ENCODE measurements around the gene MLXIP. TPM values are rescaled to one million over a fixed set of nuclear protein-coding genes. Genes with fewer than 3 reads are reported as not detected.

MLXIP gene
- total RNA-seq, 2 experiments from 2014 or later = 18.8 to 22.0 TPM

DNA sequence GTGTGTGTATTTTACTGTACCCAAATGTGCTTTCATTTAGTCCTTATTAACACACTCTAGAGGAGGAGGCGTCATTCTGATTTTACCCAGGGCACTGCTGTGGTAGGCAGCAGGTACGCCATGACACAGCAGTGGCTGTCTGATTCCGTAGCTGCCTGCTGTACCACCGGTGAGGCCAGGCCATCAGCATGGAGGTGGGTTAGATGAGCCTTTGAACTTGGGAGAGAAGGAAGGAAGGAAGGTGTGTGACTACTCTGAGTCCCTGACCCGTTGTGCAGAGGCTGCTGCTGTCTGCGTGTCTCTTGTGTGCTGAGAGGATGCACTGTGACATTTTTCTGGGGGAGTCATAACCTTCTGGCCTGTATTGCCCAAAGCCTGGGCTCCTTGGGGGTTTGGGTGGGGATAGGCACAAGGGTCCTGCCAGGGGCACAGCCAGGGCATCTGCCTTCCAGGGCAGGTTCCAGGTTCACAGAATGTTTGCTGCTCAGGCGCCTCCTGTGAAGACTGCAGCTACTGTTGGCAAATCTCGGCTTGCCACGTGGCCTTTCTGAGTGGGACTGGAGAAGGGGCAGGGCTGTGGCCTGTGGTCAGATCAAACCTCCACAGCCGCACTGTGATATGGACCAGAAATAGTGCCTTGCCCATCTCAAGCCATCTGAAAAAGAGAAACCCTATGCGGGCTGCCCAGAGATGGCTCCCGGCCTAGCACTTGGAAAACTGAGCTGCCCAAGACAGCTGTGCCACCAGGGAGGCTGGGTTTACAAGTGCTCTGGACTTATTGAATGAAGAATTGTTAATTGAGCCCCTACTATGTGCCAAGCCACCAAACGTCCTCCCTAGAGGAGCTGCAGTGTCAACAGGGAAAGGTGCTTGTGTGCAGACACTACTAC is 47.1 kb downstream of the MLXIP start:
- DNase-seq = no peak
- Mint-ChIP-seq H3K27ac (no peak overlapping the region), H3K4me3 (no peak overlapping the region), H3K36me3 (ENCODE audit: low read depth) (no peaks in the 10 kb centered on the region), H3K9me3 (no peaks in the 10 kb centered on the region), H3K4me1 (ENCODE audit: low read depth) (peaks cover 35% of the 10 kb centered on the region), H3K27me3 (ENCODE audit: low read depth) (no peaks in the 10 kb centered on the region)
- CTCF ChIA-PET = interaction anchor here (1.3 to 5.1 kb wide), 2 partner anchors 57 to 70 kb away, joined by 6 to 78 read pairs; no protein-coding TSS in a partner anchor
- intact Hi-C loops (cut with micrococcal nuclease) = no loop called here

DNA sequence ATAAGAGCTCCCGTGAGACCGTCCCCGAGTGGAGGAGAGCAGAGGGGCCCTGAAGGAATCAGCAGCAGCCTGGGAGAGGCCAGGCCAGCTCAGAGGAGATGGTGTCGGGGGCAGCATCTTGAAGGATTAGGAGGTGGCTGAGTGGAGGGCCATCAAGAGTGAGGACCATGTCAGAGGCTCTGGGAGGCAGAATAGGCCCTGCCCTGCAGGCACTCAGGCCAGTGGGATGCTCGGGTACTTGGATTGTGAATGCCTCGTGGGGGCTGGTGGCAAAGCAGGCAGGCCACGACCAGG is 47.7 kb downstream of the MLXIP start:
- intact Hi-C loops (cut with micrococcal nuclease) = no loop called here
- DNase-seq = no peak
- Mint-ChIP-seq H3K9me3 (no peaks in the 10 kb centered on the region), H3K27ac (no peak overlapping the region), H3K27me3 (ENCODE audit: low read depth) (no peaks in the 10 kb centered on the region), H3K4me3 (no peak overlapping the region), H3K36me3 (ENCODE audit: low read depth) (no peaks in the 10 kb centered on the region), H3K4me1 (ENCODE audit: low read depth) (peaks cover 33% of the 10 kb centered on the region)
- CTCF ChIA-PET = interaction anchor here (5.1 kb wide), 1 partner anchor 71 kb away, joined by 78 read pairs; no protein-coding TSS in a partner anchor

- intact Hi-C loops (cut with micrococcal nuclease) = no loop called here
- Mint-ChIP-seq H3K4me1 (ENCODE audit: low read depth) (peaks cover 27% of the 10 kb centered on the region), H3K9me3 (no peaks in the 10 kb centered on the region), H3K27me3 (ENCODE audit: low read depth) (no peaks in the 10 kb centered on the region), H3K27ac (no peak overlapping the region), H3K36me3 (ENCODE audit: low read depth) (no peaks in the 10 kb centered on the region), H3K4me3 (no peak overlapping the region)
- CTCF ChIA-PET = interaction anchor here (0.6 to 5.1 kb wide), 3 partner anchors 71 to 679 kb away, joined by 3 to 78 read pairs (median 6); no protein-coding TSS in a partner anchor
- no peak for DNase-seq
Observed at GRCh38 chr12:122126713-122127597, 48.4 kb downstream of the MLXIP start.

DNA sequence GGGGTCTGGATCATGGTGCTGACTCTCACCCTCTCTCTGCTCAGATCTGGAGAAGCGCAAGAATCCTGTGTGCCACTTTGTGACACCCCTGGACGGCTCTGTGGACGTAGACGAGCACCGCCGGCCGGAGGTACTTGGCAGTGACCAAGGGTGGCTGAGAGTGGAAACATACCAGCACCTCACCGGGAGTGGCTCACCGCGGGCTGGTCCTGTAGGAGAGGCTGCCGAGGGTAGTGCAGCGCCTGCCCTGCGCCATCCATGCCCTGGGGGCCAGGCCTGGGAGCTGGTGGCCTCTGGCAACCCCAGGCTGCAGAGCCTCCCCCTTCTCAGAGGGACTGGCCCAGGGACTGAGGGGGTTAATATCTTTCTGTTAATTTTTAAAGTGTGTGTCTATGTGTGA is 49.3 kb downstream of the MLXIP start:
- no peak overlapping the region for H3K27ac Mint-ChIP-seq
- no peaks in the 10 kb centered on the region for H3K27me3 Mint-ChIP-seq (ENCODE audit: low read depth)
- intact Hi-C loops (cut with micrococcal nuclease) = no loop called here
- CTCF ChIA-PET = interaction anchor here (0.5 to 0.9 kb wide), 3 partner anchors 73 to 678 kb away, joined by 3 to 6 read pairs (median 3); no protein-coding TSS in a partner anchor
- H3K9me3 Mint-ChIP-seq = no peaks in the 10 kb centered on the region
- no peak overlapping the region for H3K4me3 Mint-ChIP-seq
- peaks cover 23% of the 10 kb centered on the region for H3K4me1 Mint-ChIP-seq (ENCODE audit: low read depth)
- no peaks in the 10 kb centered on the region for H3K36me3 Mint-ChIP-seq (ENCODE audit: low read depth)
- DNase-seq = no peak

DNA sequence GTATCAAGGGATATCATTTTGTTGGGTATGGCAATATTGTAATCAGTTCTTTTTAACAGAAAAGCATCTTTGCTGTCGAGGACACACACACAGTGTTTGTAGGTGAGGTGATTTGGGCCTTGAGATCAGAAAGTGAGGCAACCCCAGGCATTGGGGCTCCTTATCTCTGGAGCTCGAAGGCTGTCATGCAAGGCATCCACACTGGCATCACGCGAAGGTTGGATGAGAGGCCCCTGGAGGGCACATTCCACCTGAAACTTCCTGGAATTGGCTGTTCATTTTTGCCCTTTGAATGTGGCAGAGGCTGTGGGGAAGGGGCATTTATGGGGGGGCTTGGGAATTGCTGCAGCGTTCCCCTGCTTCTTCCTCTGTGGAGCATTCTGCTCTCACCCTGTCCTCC is 49.9 kb downstream of the MLXIP start:
- Mint-ChIP-seq H3K27me3 (ENCODE audit: low read depth) (no peaks in the 10 kb centered on the region), H3K9me3 (no peaks in the 10 kb centered on the region), H3K4me3 (no peak overlapping the region), H3K4me1 (ENCODE audit: low read depth) (peaks cover 17% of the 10 kb centered on the region), H3K36me3 (ENCODE audit: low read depth) (peaks cover 1% of the 10 kb centered on the region), H3K27ac (no peak overlapping the region)
- CTCF ChIA-PET = no interaction called here
- intact Hi-C loops (cut with micrococcal nuclease) = no loop called here
- DNase-seq = no peak

- H3K4me3 Mint-ChIP-seq = no peak overlapping the region
- peaks cover 2% of the 10 kb centered on the region for H3K36me3 Mint-ChIP-seq (ENCODE audit: low read depth)
- no peaks in the 10 kb centered on the region for H3K27me3 Mint-ChIP-seq (ENCODE audit: low read depth)
- peaks cover 13% of the 10 kb centered on the region for H3K4me1 Mint-ChIP-seq (ENCODE audit: low read depth)
- no peaks in the 10 kb centered on the region for H3K9me3 Mint-ChIP-seq
- DNase-seq = no peak
- intact Hi-C loops (cut with micrococcal nuclease) = no loop called here
- no peak overlapping the region for H3K27ac Mint-ChIP-seq
- CTCF ChIA-PET = interaction anchor here (0.7 kb wide), 1 partner anchor 61 kb away, joined by 3 read pairs; no protein-coding TSS in a partner anchor
Observed at GRCh38 chr12:122129131-122129530, 50.6 kb downstream of the MLXIP start.

DNA sequence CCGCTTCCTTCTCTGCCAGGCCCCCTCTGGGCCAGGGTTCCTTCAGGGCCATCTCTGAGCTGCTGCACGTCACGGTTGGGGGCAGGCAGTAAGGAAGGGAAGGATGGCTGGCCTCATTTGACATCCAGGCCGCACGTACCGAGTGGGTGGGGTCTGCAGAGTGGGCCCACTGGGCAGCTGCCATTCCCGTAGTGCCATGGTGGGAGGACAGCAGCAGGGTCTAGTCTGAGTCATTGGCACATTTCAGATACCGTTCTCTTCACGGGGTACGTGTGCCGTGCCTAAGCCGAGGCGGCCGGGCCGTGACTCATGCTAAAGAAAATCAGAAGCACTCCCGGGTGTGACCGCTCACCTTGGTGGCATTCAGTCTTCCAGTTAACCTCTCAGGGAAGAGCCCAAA is 51.6 kb downstream of the MLXIP start:
- H3K36me3 Mint-ChIP-seq (ENCODE audit: low read depth) = peaks cover 2% of the 10 kb centered on the region
- CTCF ChIA-PET = interaction anchor here (0.7 to 1.3 kb wide), 6 partner anchors 28 to 223 kb away, joined by 3 to 4 read pairs (median 4); partner anchors contain the start of gene LRRC43
- H3K27me3 Mint-ChIP-seq (ENCODE audit: low read depth) = no peaks in the 10 kb centered on the region

GRCh38 chr12:122133192-122133950 is 54.8 kb downstream of the MLXIP start:
- no peaks in the 10 kb centered on the region for H3K4me1 Mint-ChIP-seq (ENCODE audit: low read depth)
- no peaks in the 10 kb centered on the region for H3K9me3 Mint-ChIP-seq
- intact Hi-C loops (cut with micrococcal nuclease) = no loop called here
- CTCF ChIA-PET = interaction anchor here (1.0 to 1.9 kb wide), 3 partner anchors 10 to 70 kb away, joined by 4 to 11 read pairs (median 4); no protein-coding TSS in a partner anchor
- no peak overlapping the region for H3K27ac Mint-ChIP-seq
- H3K4me3 Mint-ChIP-seq = no peak overlapping the region
- peaks cover 2% of the 10 kb centered on the region for H3K36me3 Mint-ChIP-seq (ENCODE audit: low read depth)
- no peak for DNase-seq
- no peaks in the 10 kb centered on the region for H3K27me3 Mint-ChIP-seq (ENCODE audit: low read depth)

More for the DNA sequence above, 51.6 kb downstream of the MLXIP start:
- no peak for DNase-seq
- intact Hi-C loops (cut with micrococcal nuclease) = no loop called here
- no peaks in the 10 kb centered on the region for H3K9me3 Mint-ChIP-seq
- no peak overlapping the region for H3K4me3 Mint-ChIP-seq
- H3K27ac Mint-ChIP-seq = no peak overlapping the region
- H3K4me1 Mint-ChIP-seq (ENCODE audit: low read depth) = peaks cover 10% of the 10 kb centered on the region

DNA sequence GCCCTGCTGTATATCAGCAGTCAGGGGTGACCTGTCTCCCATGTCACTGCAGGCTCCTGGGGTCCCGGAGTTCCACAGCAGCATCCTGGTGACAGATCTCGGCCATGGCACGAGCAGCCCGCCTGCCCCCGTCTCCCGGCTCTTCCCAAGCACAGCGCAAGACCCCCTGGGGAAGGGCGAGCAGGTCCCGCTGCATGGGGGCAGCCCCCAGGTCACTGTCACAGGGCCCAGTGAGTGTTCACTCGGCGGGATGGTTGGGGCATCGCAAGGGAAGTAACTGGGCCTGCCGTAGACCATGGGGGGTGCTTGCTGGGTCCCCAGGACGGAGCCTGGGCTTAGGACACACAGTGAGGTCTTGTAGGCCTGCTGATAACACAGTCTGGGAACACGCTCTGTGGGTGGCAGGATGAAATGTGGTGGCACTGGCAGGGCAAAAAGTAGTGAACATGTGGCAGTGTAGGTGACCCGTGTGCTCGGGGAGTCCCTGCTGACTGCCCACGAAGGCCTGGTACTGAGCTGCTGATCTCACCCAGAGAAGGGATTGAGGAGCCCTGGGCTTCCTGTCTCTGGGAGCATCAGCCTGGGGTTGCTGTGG is 57.0 kb downstream of the MLXIP start:
- DNase-seq = no peak
- Mint-ChIP-seq H3K36me3 (ENCODE audit: low read depth) (peaks cover 2% of the 10 kb centered on the region), H3K4me3 (no peak overlapping the region), H3K9me3 (no peaks in the 10 kb centered on the region), H3K4me1 (ENCODE audit: low read depth) (no peaks in the 10 kb centered on the region), H3K27me3 (ENCODE audit: low read depth) (no peaks in the 10 kb centered on the region), H3K27ac (no peak overlapping the region)
- intact Hi-C loops (cut with micrococcal nuclease) = no loop called here
- CTCF ChIA-PET = no interaction called here

- H3K27me3 Mint-ChIP-seq (ENCODE audit: low read depth) = no peaks in the 10 kb centered on the region
- no peak for DNase-seq
- CTCF ChIA-PET = no interaction called here
- no peak overlapping the region for H3K4me3 Mint-ChIP-seq
- no peak overlapping the region for H3K27ac Mint-ChIP-seq
- intact Hi-C loops (cut with micrococcal nuclease) = no loop called here
- no peaks in the 10 kb centered on the region for H3K9me3 Mint-ChIP-seq
- peaks cover 2% of the 10 kb centered on the region for H3K36me3 Mint-ChIP-seq (ENCODE audit: low read depth)
- no peaks in the 10 kb centered on the region for H3K4me1 Mint-ChIP-seq (ENCODE audit: low read depth)
Observed at GRCh38 chr12:122137229-122137628, 58.7 kb downstream of the MLXIP start.

DNA sequence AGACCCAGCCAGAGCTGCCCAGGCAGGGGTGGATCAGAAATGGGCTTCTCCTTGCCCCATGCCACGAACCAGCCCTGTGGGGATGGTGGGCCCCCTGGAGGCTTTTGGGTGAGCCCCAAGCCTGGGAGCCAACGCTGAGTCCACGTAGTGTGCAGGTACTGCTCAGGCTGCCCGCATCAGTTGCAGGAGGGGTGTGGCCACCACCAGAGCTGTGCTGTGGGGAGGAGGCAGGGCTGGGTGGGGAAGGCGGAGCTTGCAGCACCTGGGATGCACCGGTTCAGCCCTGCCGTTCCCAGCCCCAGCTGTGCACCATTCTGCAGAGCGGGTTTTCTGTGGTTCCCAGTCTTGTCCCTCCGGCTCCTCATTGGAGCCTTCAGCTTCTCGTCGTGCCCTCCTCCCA is 59.1 kb downstream of the MLXIP start:
- DNase-seq = no peak
- no peaks in the 10 kb centered on the region for H3K4me1 Mint-ChIP-seq (ENCODE audit: low read depth)
- H3K4me3 Mint-ChIP-seq = no peak overlapping the region
- CTCF ChIA-PET = interaction anchor here (0.6 kb wide), 1 partner anchor 137 kb away, joined by 3 read pairs; no protein-coding TSS in a partner anchor
- H3K9me3 Mint-ChIP-seq = no peaks in the 10 kb centered on the region
- peaks cover 2% of the 10 kb centered on the region for H3K36me3 Mint-ChIP-seq (ENCODE audit: low read depth)
- no peaks in the 10 kb centered on the region for H3K27me3 Mint-ChIP-seq (ENCODE audit: low read depth)
- H3K27ac Mint-ChIP-seq = no peak overlapping the region
- intact Hi-C loops (cut with micrococcal nuclease) = no loop called here

Measured in activated naive CD4-positive, alpha-beta T cell treated with anti-CD3 and anti-CD28 coated beads for 36 hours (primary cell).